WTC11 (cell line): ENCODE results near the gene MARK2.

Source experiments
- FOXK1 ChIP-seq: sonication (generic); formaldehyde crosslinking; IDR thresholded peaks from 2 replicates; pipeline ENCODE4 v1.8.0; 2022; ENCODE audit warnings: mild to moderate bottlenecking, moderate library complexity, missing genetic modification reagents
- FOXP1 ChIP-seq: sonication (generic); formaldehyde crosslinking; IDR thresholded peaks from 2 replicates; pipeline ENCODE4 v1.8.0; 2022; ENCODE audit warnings: missing genetic modification reagents, mild to moderate bottlenecking, moderate library complexity, borderline replicate concordance
- GTF2I ChIP-seq: fragments of 250-450 bp; sonication (Bioruptor Pico); conservative IDR thresholded peaks from 2 replicates; pipeline ENCODE4 v1.4.0; 2021; ENCODE audit warnings: mild to moderate bottlenecking
- NFE2L1 ChIP-seq: sonication (generic); formaldehyde crosslinking; IDR thresholded peaks from 2 replicates; pipeline ENCODE4 v1.8.1; 2023; ENCODE audit warnings: missing genetic modification reagents
- NFYB ChIP-seq: sonication (generic); formaldehyde crosslinking; conservative IDR thresholded peaks from 2 replicates; pipeline ENCODE4 v1.8.0; 2022; ENCODE audit warnings: low read depth, missing genetic modification reagents
- TEAD4 ChIP-seq: sonication (generic); formaldehyde crosslinking; IDR thresholded peaks from 2 replicates; pipeline ENCODE4 v1.8.0; 2022; ENCODE audit warnings: mild to moderate bottlenecking, missing genetic modification reagents
- ZNF317 ChIP-seq: sonication (generic); formaldehyde crosslinking; IDR thresholded peaks from 2 replicates; pipeline ENCODE4 v1.8.1; 2023; ENCODE audit warnings: low read depth, mild to moderate bottlenecking, moderate library complexity, missing genetic modification reagents, borderline replicate concordance
- ZNF416 ChIP-seq: fragments of 250-450 bp; sonication (Bioruptor Pico); IDR thresholded peaks from 2 replicates; pipeline ENCODE4 v1.9.0; 2021; ENCODE audit warnings: mild to moderate bottlenecking, inconsistent platforms
- TF ChIP-seq, protein P1 (sequence below): fragments of 200-600 bp; IDR thresholded peaks from 2 replicates; pipeline ENCODE4 v1.8.0; 2022; ENCODE audit warnings: antibody characterized with exemption
- TF ChIP-seq, protein P2 (sequence below): sonication (generic); formaldehyde crosslinking; IDR thresholded peaks from 2 replicates; pipeline ENCODE4 v1.8.1; 2023; ENCODE audit warnings: mild to moderate bottlenecking, missing genetic modification reagents, borderline replicate concordance
- TF ChIP-seq, protein P3 (sequence below): sonication (generic); formaldehyde crosslinking; IDR thresholded peaks from 2 replicates; pipeline ENCODE4 v1.8.1; 2023; ENCODE audit warnings: mild to moderate bottlenecking, moderate library complexity, missing genetic modification reagents
- TF ChIP-seq, protein P4 (sequence below): sonication (generic); formaldehyde crosslinking; IDR thresholded peaks from 2 replicates; pipeline ENCODE4 v1.8.1; 2023; ENCODE audit warnings: mild to moderate bottlenecking, missing genetic modification reagents, moderate library complexity

DNA sequence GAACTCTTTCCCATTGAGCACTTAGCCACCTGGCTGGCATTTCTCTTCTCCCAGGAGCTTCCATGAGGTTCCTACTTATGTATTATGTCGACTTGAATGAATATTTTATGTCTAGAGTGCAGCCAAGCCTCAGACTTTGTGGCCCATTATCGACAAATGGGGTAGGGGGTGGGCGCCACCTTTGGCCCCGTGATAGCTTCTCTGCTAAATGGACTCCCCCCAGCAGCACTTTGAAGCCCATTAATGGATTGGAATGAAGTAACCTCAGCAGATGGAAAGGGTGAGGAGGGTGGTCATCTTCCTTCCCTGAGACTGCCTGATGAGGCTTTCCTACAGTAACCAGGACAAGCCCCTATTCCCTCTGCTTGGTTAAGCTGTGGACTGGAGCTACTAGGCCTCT lies 5.9 kb downstream of the MARK2 start:
- TF ChIP-seq, protein P1, sequence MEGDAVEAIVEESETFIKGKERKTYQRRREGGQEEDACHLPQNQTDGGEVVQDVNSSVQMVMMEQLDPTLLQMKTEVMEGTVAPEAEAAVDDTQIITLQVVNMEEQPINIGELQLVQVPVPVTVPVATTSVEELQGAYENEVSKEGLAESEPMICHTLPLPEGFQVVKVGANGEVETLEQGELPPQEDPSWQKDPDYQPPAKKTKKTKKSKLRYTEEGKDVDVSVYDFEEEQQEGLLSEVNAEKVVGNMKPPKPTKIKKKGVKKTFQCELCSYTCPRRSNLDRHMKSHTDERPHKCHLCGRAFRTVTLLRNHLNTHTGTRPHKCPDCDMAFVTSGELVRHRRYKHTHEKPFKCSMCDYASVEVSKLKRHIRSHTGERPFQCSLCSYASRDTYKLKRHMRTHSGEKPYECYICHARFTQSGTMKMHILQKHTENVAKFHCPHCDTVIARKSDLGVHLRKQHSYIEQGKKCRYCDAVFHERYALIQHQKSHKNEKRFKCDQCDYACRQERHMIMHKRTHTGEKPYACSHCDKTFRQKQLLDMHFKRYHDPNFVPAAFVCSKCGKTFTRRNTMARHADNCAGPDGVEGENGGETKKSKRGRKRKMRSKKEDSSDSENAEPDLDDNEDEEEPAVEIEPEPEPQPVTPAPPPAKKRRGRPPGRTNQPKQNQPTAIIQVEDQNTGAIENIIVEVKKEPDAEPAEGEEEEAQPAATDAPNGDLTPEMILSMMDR, result no peak
- TF ChIP-seq ZNF317 (no peak), FOXK1 (CRISPR knock-in tag) (no peak), ZNF416 (no peak), GTF2I (no peak), TEAD4 (CRISPR knock-in tag) (no peak), FOXP1 (CRISPR knock-in tag) (no peak), NFYB (CRISPR knock-in tag) (no peak), NFE2L1 (no peak)
- TF ChIP-seq, protein P2, sequence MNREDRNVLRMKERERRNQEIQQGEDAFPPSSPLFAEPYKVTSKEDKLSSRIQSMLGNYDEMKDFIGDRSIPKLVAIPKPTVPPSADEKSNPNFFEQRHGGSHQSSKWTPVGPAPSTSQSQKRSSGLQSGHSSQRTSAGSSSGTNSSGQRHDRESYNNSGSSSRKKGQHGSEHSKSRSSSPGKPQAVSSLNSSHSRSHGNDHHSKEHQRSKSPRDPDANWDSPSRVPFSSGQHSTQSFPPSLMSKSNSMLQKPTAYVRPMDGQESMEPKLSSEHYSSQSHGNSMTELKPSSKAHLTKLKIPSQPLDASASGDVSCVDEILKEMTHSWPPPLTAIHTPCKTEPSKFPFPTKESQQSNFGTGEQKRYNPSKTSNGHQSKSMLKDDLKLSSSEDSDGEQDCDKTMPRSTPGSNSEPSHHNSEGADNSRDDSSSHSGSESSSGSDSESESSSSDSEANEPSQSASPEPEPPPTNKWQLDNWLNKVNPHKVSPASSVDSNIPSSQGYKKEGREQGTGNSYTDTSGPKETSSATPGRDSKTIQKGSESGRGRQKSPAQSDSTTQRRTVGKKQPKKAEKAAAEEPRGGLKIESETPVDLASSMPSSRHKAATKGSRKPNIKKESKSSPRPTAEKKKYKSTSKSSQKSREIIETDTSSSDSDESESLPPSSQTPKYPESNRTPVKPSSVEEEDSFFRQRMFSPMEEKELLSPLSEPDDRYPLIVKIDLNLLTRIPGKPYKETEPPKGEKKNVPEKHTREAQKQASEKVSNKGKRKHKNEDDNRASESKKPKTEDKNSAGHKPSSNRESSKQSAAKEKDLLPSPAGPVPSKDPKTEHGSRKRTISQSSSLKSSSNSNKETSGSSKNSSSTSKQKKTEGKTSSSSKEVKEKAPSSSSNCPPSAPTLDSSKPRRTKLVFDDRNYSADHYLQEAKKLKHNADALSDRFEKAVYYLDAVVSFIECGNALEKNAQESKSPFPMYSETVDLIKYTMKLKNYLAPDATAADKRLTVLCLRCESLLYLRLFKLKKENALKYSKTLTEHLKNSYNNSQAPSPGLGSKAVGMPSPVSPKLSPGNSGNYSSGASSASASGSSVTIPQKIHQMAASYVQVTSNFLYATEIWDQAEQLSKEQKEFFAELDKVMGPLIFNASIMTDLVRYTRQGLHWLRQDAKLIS, result no peak
- TF ChIP-seq, protein P3, sequence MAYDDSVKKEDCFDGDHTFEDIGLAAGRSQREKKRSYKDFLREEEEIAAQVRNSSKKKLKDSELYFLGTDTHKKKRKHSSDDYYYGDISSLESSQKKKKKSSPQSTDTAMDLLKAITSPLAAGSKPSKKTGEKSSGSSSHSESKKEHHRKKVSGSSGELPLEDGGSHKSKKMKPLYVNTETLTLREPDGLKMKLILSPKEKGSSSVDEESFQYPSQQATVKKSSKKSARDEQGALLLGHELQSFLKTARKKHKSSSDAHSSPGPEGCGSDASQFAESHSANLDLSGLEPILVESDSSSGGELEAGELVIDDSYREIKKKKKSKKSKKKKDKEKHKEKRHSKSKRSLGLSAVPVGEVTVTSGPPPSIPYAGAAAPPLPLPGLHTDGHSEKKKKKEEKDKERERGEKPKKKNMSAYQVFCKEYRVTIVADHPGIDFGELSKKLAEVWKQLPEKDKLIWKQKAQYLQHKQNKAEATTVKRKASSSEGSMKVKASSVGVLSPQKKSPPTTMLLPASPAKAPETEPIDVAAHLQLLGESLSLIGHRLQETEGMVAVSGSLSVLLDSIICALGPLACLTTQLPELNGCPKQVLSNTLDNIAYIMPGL (CRISPR knock-in tag), result no peak
- TF ChIP-seq, protein P4, sequence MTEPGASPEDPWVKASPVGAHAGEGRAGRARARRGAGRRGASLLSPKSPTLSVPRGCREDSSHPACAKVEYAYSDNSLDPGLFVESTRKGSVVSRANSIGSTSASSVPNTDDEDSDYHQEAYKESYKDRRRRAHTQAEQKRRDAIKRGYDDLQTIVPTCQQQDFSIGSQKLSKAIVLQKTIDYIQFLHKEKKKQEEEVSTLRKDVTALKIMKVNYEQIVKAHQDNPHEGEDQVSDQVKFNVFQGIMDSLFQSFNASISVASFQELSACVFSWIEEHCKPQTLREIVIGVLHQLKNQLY (CRISPR knock-in tag), result no peak
